Heart left ventricle (tissue), 16 donors: ENCODE results near the gene ZFP30. TPM values are rescaled to one million over a fixed set of nuclear protein-coding genes. Genes with fewer than 3 reads are reported as not detected.

Experiments
- ATAC-seq, 4 donors: fragments of 200-7000 bp; cut with Tn5 transposase; one replicate each; pipeline ENCODE4 v1.9.1; 2020 to 2022; ENCODE audit warnings: moderate library complexity in 4 of 4, mild to moderate bottlenecking in 3 of 4, moderate number of reproducible peaks in 1 of 4
- DNase-seq, 5 donors: peaks; one replicate each; pipeline ENCODE4 v3.0.0-alpha.2; 2020
- H3K27ac ChIP-seq, 12 donors: fragments of 200-600 bp; sonication (generic) in 4 of 12; one replicate each; pipeline versions ENCODE4 v1.5.0 to v1.8.0; 2016 to 2022; ENCODE audit warnings: mild to moderate bottlenecking in 2 of 12
- H3K27me3 ChIP-seq, 9 donors: fragments of 200-600 bp; sonication (generic) in 2 of 9; one replicate each; pipeline versions ENCODE4 v1.5.1 to v1.8.0; 2016 to 2022; ENCODE audit warnings: mild to moderate bottlenecking in 3 of 9
- H3K36me3 ChIP-seq, 9 donors: fragments of 200-600 bp; sonication (generic) in 2 of 9; one replicate each; pipeline versions ENCODE4 v1.5.0 to v1.8.0; 2018 to 2022; ENCODE audit warnings: mild to moderate bottlenecking in 2 of 9
- H3K4me1 ChIP-seq, 12 donors: fragments of 200-600 bp; sonication (generic) in 4 of 12; one replicate each; pipeline versions ENCODE4 v1.5.0 to v1.8.0; 2016 to 2022; ENCODE audit warnings: mild to moderate bottlenecking in 3 of 12
- H3K4me3 ChIP-seq, 12 donors: fragments of 200-600 bp; sonication (generic) in 4 of 12; one replicate each; pipeline versions ENCODE4 v1.5.0 to v1.8.0; 2017 to 2022; ENCODE audit warnings: mild to moderate bottlenecking in 9 of 12, moderate library complexity in 4 of 12
- H3K9me3 ChIP-seq, 12 donors: fragments of 200-600 bp; sonication (generic) in 4 of 12; one replicate each; pipeline versions ENCODE4 v1.5.0 to v1.8.0; 2016 to 2022; ENCODE audit warnings: mild to moderate bottlenecking in 1 of 12
- CTCF ChIP-seq, 12 donors: fragments of 200-600 bp; sonication (generic) in 4 of 12; IDR thresholded peaks; one replicate each; pipeline versions ENCODE4 v1.5.0 to v1.8.0; 2018 to 2022; ENCODE audit warnings: antibody characterized with exemption in 12 of 12, mild to moderate bottlenecking in 5 of 12
- POLR2A ChIP-seq, 2 donors: fragments of 450-650 bp; IDR thresholded peaks; one replicate each; pipeline ENCODE4 v1.6.1; 2017; ENCODE audit warnings: antibody characterized with exemption in 2 of 2, mild to moderate bottlenecking in 2 of 2, moderate library complexity in 2 of 2
- WGBS, 4 donors: extraction: QIAGEN DNeasy Blood & Tissue Kit in 2 of 4; methylation state at CpG; one replicate each; pipeline versions ENCODE4 v1.1.5 to v1.1.7; 2013 to 2018; 5-methylcytosine and 5-hydroxymethylcytosine counted together
- intact Hi-C, 10 donors: fragments of 100-400 bp; cut with DNase I; formaldehyde crosslinking; loops; one replicate each; pipeline versions ENCODE4 v1.11.1 to v1.14.2; 2022
- polyA plus RNA-seq, 2 donors: library from polyadenylated mRNA; stranded (reverse); fragments of 200-250 nt; gene quantifications; one replicate each; pipeline ENCODE4 v1.2.3, GENCODE V29; 2013
- total RNA-seq, 9 donors: library from RNA; depleted of rRNA in 2 of 9; stranded (reverse); fragments of >200 nt in 2 of 9; fragmentation: NEBNext Ultra II Directional in 3 of 9; extraction: Animal tissue kit (Norgen Biotek cat#: 25700) in 3 of 9; gene quantifications; one replicate each; pipeline versions ENCODE4 v1.1.0 to v1.2.4, GENCODE V29; 2016 to 2023
- donor health status: ischemic (EF 13 %, LVEDD 7.1; RV severe dilation, severe dysfunction).
- donor health status: healthy with polysubstance abuse.
- donor health status: DM: no; HTN: yes; CAD: no.
- donor health status: DM: no; HTN: no; CAD: no.
- donor health status: ischemic (EF 25% LVEDD 6.9; RV normal size, moderate dysfunction).
- donor health status: ischemic (EF 25% LVEDD 5.7; RV mildly dilated, moderate dysfunction).
- donor health status: healthy.
- donor health status: DM: yes; HTN: yes; CAD: no.
- donor health status: ischemic (EF 35%, LVEDD 5.7; RV mildly dilated, moderate dysfunction).
- donor health status: nonischemic (EF 11% LVEDD 7.7; RV severe dilation, severe dysfunction).
- donor health status: DM: yes; HTN: yes; CAD: no.
- donor health status: PGD.
- donor health status: ischemic (EF 29% LVEDD 5.4; RV normal size, mild dysfunction).
- donor health status: nonischemic (EF 23%, LVEDD 6.1; RV moderate dilation, normal function).

Gene ZFP30
- total and polyA plus RNA-seq, 11 donors = 3.4 to 12.5 (median 7.3) TPM

- H3K36me3 ChIP-seq = peaks cover 0 to 28% (median 11%) of the 10 kb centered on the region in 9 donors
- no peaks in the 10 kb centered on the region for H3K4me1 ChIP-seq
- ATAC-seq (no peak), DNase-seq (no peak)
- TF ChIP-seq CTCF (IDR thresholded peaks at IDR 0.05) (no peak), POLR2A (IDR thresholded peaks at IDR 0.05) (no peak)
- intact Hi-C loops = no loop called here
- H3K27ac ChIP-seq = no peak overlapping the region
- H3K27me3 ChIP-seq = no peaks in the 10 kb centered on the region
- H3K4me3 ChIP-seq = no peak overlapping the region
- H3K9me3 ChIP-seq = peaks cover 0 to 51% (median 6%) of the 10 kb centered on the region in 12 donors
Observed at GRCh38 chr19:37572203-37572602, 83.1 kb downstream of the ZFP30 start.

- no peak for DNase-seq
- TF ChIP-seq POLR2A (IDR thresholded peaks at IDR 0.05) = no peak
- no peak for TF ChIP-seq CTCF (IDR thresholded peaks at IDR 0.05)
- ATAC-seq = no peak
- Histone ChIP-seq H3K27ac (no peak overlapping the region), H3K27me3 (no peaks in the 10 kb centered on the region), H3K4me3 (no peak overlapping the region), H3K4me1 (no peaks in the 10 kb centered on the region), H3K9me3 (peaks cover 0 to 85% (median 0%) of the 10 kb centered on the region in 12 donors), H3K36me3 (peaks cover 0 to 58% (median 14%) of the 10 kb centered on the region in 9 donors)
- intact Hi-C loops = loop anchor here in 2 of 10 donors (10.0 kb wide), 2 partner anchors 151 to 691 kb away; no protein-coding TSS in a partner anchor
Observed at GRCh38 chr19:37565370-37565669, 89.9 kb downstream of the ZFP30 start.

- ATAC-seq (no peak), DNase-seq (no peak)
- peaks cover 3 to 61% (median 13%) of the 10 kb centered on the region in 9 donors for H3K36me3 ChIP-seq
- H3K4me3 ChIP-seq = no peak overlapping the region
- 96 to 99% (median 96%) methylated on average over 7 of the region's 7 CpGs for WGBS, 4 donors
- peaks cover 0 to 83% (median 0%) of the 10 kb centered on the region in 12 donors for H3K9me3 ChIP-seq
- no peaks in the 10 kb centered on the region for H3K27me3 ChIP-seq
- no peaks in the 10 kb centered on the region for H3K4me1 ChIP-seq
- intact Hi-C loops = loop anchor here in 2 of 10 donors (10.0 kb wide), 2 partner anchors 150 to 690 kb away; no protein-coding TSS in a partner anchor
- no peak for TF ChIP-seq POLR2A (IDR thresholded peaks at IDR 0.05)
- no peak for TF ChIP-seq CTCF (IDR thresholded peaks at IDR 0.05)
- H3K27ac ChIP-seq = no peak overlapping the region
Observed at GRCh38 chr19:37564624-37565369, 90.5 kb downstream of the ZFP30 start.

Other genes starting within 250 kb of the ZFP30 start
- 1 to 10 TPM; 5.4 to 8.0 (median 6.1) TPM for gene ZNF569, start 188.0 kb downstream of the ZFP30 start, total RNA-seq
- 1 to 10 TPM; 2.6 to 4.4 TPM for gene ZNF569, start 188.0 kb downstream of the ZFP30 start, polyA plus RNA-seq
- gene ZNF570, start 186.1 kb downstream of the ZFP30 start, total RNA-seq = 10 to 100 TPM in 1 of 9 donors, 1 to 10 TPM in 8; 5.3 to 11.4 (median 7.0) TPM
- 1 to 10 TPM; 2.6 to 4.4 TPM for gene ZNF570, start 186.1 kb downstream of the ZFP30 start, polyA plus RNA-seq
- gene ZNF793, start 148.5 kb downstream of the ZFP30 start, total RNA-seq = 1 to 10 TPM; 2.8 to 7.9 (median 6.2) TPM
- gene ZNF793, start 148.5 kb downstream of the ZFP30 start, polyA plus RNA-seq = 1 to 10 TPM; 4.1 to 4.9 TPM
- gene ZNF571, start 60.7 kb downstream of the ZFP30 start, total RNA-seq = 1 to 10 TPM; 2.1 to 3.3 (median 2.7) TPM
- 1 to 10 TPM; 1.3 to 1.8 TPM for gene ZNF571, start 60.7 kb downstream of the ZFP30 start, polyA plus RNA-seq
- gene ZNF540, start 60.6 kb downstream of the ZFP30 start, total RNA-seq = 1 to 10 TPM; 1.4 to 8.2 (median 5.0) TPM
- 1 to 10 TPM; 3.8 to 5.0 TPM for gene ZNF540, start 60.6 kb downstream of the ZFP30 start, polyA plus RNA-seq
- gene ZNF607, start 64.3 kb upstream of the ZFP30 start, total RNA-seq = 1 to 10 TPM; 4.5 to 7.9 (median 6.0) TPM
- gene ZNF607, start 64.3 kb upstream of the ZFP30 start, polyA plus RNA-seq = 1 to 10 TPM; 1.8 to 3.0 TPM
- gene ZNF573, start 124.1 kb upstream of the ZFP30 start, total RNA-seq = 10 to 100 TPM in 1 of 9 donors, 1 to 10 TPM in 8; 4.0 to 13.1 (median 8.2) TPM
- gene ZNF573, start 124.1 kb upstream of the ZFP30 start, polyA plus RNA-seq = 1 to 10 TPM; 2.7 to 3.1 TPM